HEK293 (cell line): ENCODE results near the gene MFSD2A.

Source experiments
- CTCF ChIA-PET: fragments of 350-600 bp; formaldehyde crosslinking; extraction: SDS; loops from one replicate; lab custom pipeline; 2021; ENCODE audit warnings: antibody characterized with exemption; lab: Yijun Ruan, JAX
- POLR2A ChIA-PET: fragments of 300-600 bp; formaldehyde crosslinking; extraction: SDS; loops from one replicate; lab custom pipeline; 2020; ENCODE audit warnings: antibody characterized with exemption, inconsistent platforms; lab: Yijun Ruan, JAX
- H3K27ac ChIP-seq: fragments of 200-500 bp; sonication (Bioruptor generic); 2 replicates; pipeline ENCODE4 v1.5.1; 2014; ENCODE audit warnings: low read depth, low read length, control low read depth, inconsistent platforms; ENCODE audit errors: extremely low read depth
- H3K36me3 ChIP-seq, 2 experiments: fragments of 200-500 bp in 1 of 2; sonication (Bioruptor generic) in 1 of 2; 1 replicate in 1 of 2; 2 replicates in 1 of 2; pipeline ENCODE4 v1.5.1; 2014 to 2017; ENCODE audit warnings: inconsistent platforms in 2 of 2, low read length in 2 of 2; ENCODE audit not compliant: control insufficient read depth in 2 of 2, insufficient read depth in 1 of 2
- H3K4me1 ChIP-seq: fragments of 200-500 bp; sonication (Bioruptor generic); 2 replicates; pipeline ENCODE4 v1.5.1; 2014; ENCODE audit warnings: mild to moderate bottlenecking, low read length, inconsistent platforms; ENCODE audit not compliant: control insufficient read depth, insufficient read depth
- H3K4me3 ChIP-seq: 2 replicates; pipeline ENCODE4 v1.5.1; 2011; ENCODE audit warnings: low read depth, mild to moderate bottlenecking, control low read depth, low read length, moderate library complexity
- H3K9me3 ChIP-seq: fragments of 200-500 bp; sonication (Bioruptor generic); 2 replicates; pipeline ENCODE4 v1.5.1; 2014; ENCODE audit warnings: low read depth, low read length, inconsistent platforms; ENCODE audit not compliant: control insufficient read depth, insufficient read depth
- AEBP2 ChIP-seq: fragments of 450-650 bp; formaldehyde crosslinking; IDR thresholded peaks from 2 replicates; pipeline ENCODE4 v1.5.1; 2016; ENCODE audit warnings: missing biosample characterization, missing genetic modification characterization, borderline replicate concordance
- GLI4 ChIP-seq: fragments of 450-650 bp; formaldehyde crosslinking; IDR thresholded peaks from 2 replicates; pipeline ENCODE4 v1.5.1; 2016; ENCODE audit warnings: missing biosample characterization, missing genetic modification characterization
- GLIS2 ChIP-seq: fragments of 450-650 bp; formaldehyde crosslinking; IDR thresholded peaks from 2 replicates; pipeline ENCODE4 v1.5.1; 2016; ENCODE audit warnings: missing biosample characterization, missing genetic modification characterization
- HOXC10 ChIP-seq: sonication (generic); formaldehyde crosslinking; IDR thresholded peaks from 2 replicates; pipeline ENCODE4 v1.8.1; 2023; ENCODE audit warnings: mild to moderate bottlenecking, missing genetic modification reagents
- HOXD13 ChIP-seq: sonication (generic); formaldehyde crosslinking; IDR thresholded peaks from 2 replicates; pipeline ENCODE4 v1.8.0; 2022; ENCODE audit warnings: missing genetic modification reagents, borderline replicate concordance
- PRDM6 ChIP-seq: fragments of 450-650 bp; formaldehyde crosslinking; IDR thresholded peaks from 2 replicates; pipeline ENCODE4 v1.5.1; 2017; ENCODE audit warnings: missing biosample characterization, missing genetic modification characterization
- SCRT1 ChIP-seq: fragments of 450-650 bp; formaldehyde crosslinking; IDR thresholded peaks from 2 replicates; pipeline ENCODE4 v1.5.1; 2016; ENCODE audit warnings: missing biosample characterization, missing genetic modification characterization, borderline replicate concordance
- SCRT2 ChIP-seq: fragments of 450-650 bp; formaldehyde crosslinking; IDR thresholded peaks from 2 replicates; pipeline ENCODE4 v1.5.1; 2016; ENCODE audit warnings: missing biosample characterization, missing genetic modification characterization
- ZFP37 ChIP-seq: fragments of 450-650 bp; formaldehyde crosslinking; IDR thresholded peaks from 2 replicates; pipeline ENCODE4 v1.5.1; 2016; ENCODE audit warnings: missing biosample characterization, missing genetic modification characterization
- ZNF114 ChIP-seq: fragments of 450-650 bp; formaldehyde crosslinking; IDR thresholded peaks from 2 replicates; pipeline ENCODE4 v1.5.0; 2017; ENCODE audit warnings: missing biosample characterization, missing genetic modification characterization
- ZNF138 ChIP-seq: fragments of 450-650 bp; formaldehyde crosslinking; IDR thresholded peaks from 2 replicates; pipeline ENCODE4 v1.5.1; 2016; ENCODE audit warnings: missing biosample characterization, missing genetic modification characterization, borderline replicate concordance
- ZNF19 ChIP-seq: fragments of 450-650 bp; formaldehyde crosslinking; IDR thresholded peaks from 2 replicates; pipeline ENCODE4; 2016; ENCODE audit warnings: missing biosample characterization, missing genetic modification characterization, low read depth
- ZNF24 ChIP-seq: fragments of 450-650 bp; formaldehyde crosslinking; IDR thresholded peaks from 2 replicates; pipeline ENCODE4 v1.5.1; 2016; ENCODE audit warnings: missing biosample characterization, missing genetic modification characterization
- ZNF335 ChIP-seq: fragments of 450-650 bp; formaldehyde crosslinking; conservative IDR thresholded peaks from 2 replicates; pipeline ENCODE4 v1.5.1; 2016; ENCODE audit warnings: missing biosample characterization, missing genetic modification characterization
- ZNF341 ChIP-seq: fragments of 450-650 bp; formaldehyde crosslinking; IDR thresholded peaks from 2 replicates; pipeline ENCODE4; 2016; ENCODE audit warnings: low read depth, missing biosample characterization, missing genetic modification characterization
- ZNF514 ChIP-seq: fragments of 450-650 bp; formaldehyde crosslinking; IDR thresholded peaks from 2 replicates; pipeline ENCODE4 v1.5.1; 2016; ENCODE audit warnings: missing biosample characterization, missing genetic modification characterization
- ZNF549 ChIP-seq: fragments of 450-650 bp; IDR thresholded peaks from 2 replicates; pipeline ENCODE4 v1.5.1; 2018; ENCODE audit warnings: missing biosample characterization, missing genetic modification characterization, mild to moderate bottlenecking, inconsistent platforms, moderate library complexity
- ZNF600 ChIP-seq: fragments of 450-650 bp; formaldehyde crosslinking; IDR thresholded peaks from 2 replicates; pipeline ENCODE4 v1.5.1; 2016; ENCODE audit warnings: missing biosample characterization, missing genetic modification characterization
- ZNF677 ChIP-seq: fragments of 450-650 bp; IDR thresholded peaks from 2 replicates; pipeline ENCODE4 v1.5.0; 2018; ENCODE audit warnings: missing biosample characterization, mild to moderate bottlenecking, missing genetic modification characterization, moderate library complexity
- ZNF701 ChIP-seq: fragments of 450-650 bp; formaldehyde crosslinking; IDR thresholded peaks from 2 replicates; pipeline ENCODE4 v1.5.1; 2016; ENCODE audit warnings: missing biosample characterization, missing genetic modification characterization
- ZSCAN18 ChIP-seq: fragments of 450-650 bp; formaldehyde crosslinking; IDR thresholded peaks from 2 replicates; pipeline ENCODE4 v1.5.1; 2016; ENCODE audit warnings: missing biosample characterization, missing genetic modification characterization
- ZSCAN23 ChIP-seq: fragments of 450-650 bp; formaldehyde crosslinking; IDR thresholded peaks from 2 replicates; pipeline ENCODE4 v1.5.1; 2016; ENCODE audit warnings: missing biosample characterization, missing genetic modification characterization

The MFSD2A gene

GRCh38 chr1:39992234-39992633, 37.3 kb downstream of the MFSD2A start:
- ChIA-PET POLR2A (no interaction called here), CTCF (interaction anchor here (1.1 to 1.4 kb wide), 2 partner anchors 41 to 72 kb away, joined by 3 read pairs; no protein-coding TSS in a partner anchor)
- no peak for TF ChIP-seq ZNF138 (tag by site-specific recombination)
- TF ChIP-seq ZSCAN23 (tag by site-specific recombination) = no peak
- no peak for TF ChIP-seq HOXD13 (CRISPR knock-in tag)
- TF ChIP-seq ZSCAN18 = no peak
- TF ChIP-seq PRDM6 (tag by site-specific recombination) = no peak
- no peak for TF ChIP-seq AEBP2 (tag by site-specific recombination)
- TF ChIP-seq ZNF514 (tag by site-specific recombination) = no peak
- no peak for TF ChIP-seq ZNF114 (tag by site-specific recombination)
- no peak for TF ChIP-seq ZNF341 (tag by site-specific recombination)
- no peak for TF ChIP-seq ZNF600 (tag by site-specific recombination)
- TF ChIP-seq ZNF549 (tag by site-specific recombination) = no peak
- TF ChIP-seq GLIS2 (tag by site-specific recombination) = no peak
- TF ChIP-seq ZNF701 = no peak
- TF ChIP-seq ZFP37 = no peak
- TF ChIP-seq GLI4 = no peak
- no peak for TF ChIP-seq ZNF19 (tag by site-specific recombination)
- no peak for TF ChIP-seq ZNF677 (tag by site-specific recombination)
- no peak for TF ChIP-seq ZNF24 (tag by site-specific recombination)
- no peak for TF ChIP-seq ZNF335 (tag by site-specific recombination)
- no peak for TF ChIP-seq HOXC10 (CRISPR knock-in tag)
- Histone ChIP-seq H3K9me3 (no peaks in the 10 kb centered on the region), H3K4me1 (no peaks in the 10 kb centered on the region), H3K4me3 (no peak overlapping the region), H3K36me3 (no peaks in the 10 kb centered on the region), H3K27ac (no peak overlapping the region)

- CTCF ChIA-PET = no interaction called here
- Histone ChIP-seq H3K9me3 (no peaks in the 10 kb centered on the region), H3K4me1 (no peaks in the 10 kb centered on the region), H3K27ac (no peak overlapping the region)
- POLR2A ChIA-PET = no interaction called here
- peak; percentile 92 for TF ChIP-seq SCRT2 (tag by site-specific recombination)
- TF ChIP-seq ZNF114 (tag by site-specific recombination) = no peak
- TF ChIP-seq SCRT1 (tag by site-specific recombination) = peak; percentile 83
- TF ChIP-seq, all 188 proteins: peak for 2
- no peaks in the 10 kb centered on the region for H3K36me3 ChIP-seq
- no peak overlapping the region for H3K4me3 ChIP-seq
Observed at GRCh38 chr1:39992888-39993287, 37.9 kb downstream of the MFSD2A start.
